ENCODE measurements around the gene WBP1L.

WBP1L gene

GRCh38 chr10:102826148-102826796 is 82.5 kb downstream of the WBP1L start:
- TF ChIP-seq, protein P1, sequence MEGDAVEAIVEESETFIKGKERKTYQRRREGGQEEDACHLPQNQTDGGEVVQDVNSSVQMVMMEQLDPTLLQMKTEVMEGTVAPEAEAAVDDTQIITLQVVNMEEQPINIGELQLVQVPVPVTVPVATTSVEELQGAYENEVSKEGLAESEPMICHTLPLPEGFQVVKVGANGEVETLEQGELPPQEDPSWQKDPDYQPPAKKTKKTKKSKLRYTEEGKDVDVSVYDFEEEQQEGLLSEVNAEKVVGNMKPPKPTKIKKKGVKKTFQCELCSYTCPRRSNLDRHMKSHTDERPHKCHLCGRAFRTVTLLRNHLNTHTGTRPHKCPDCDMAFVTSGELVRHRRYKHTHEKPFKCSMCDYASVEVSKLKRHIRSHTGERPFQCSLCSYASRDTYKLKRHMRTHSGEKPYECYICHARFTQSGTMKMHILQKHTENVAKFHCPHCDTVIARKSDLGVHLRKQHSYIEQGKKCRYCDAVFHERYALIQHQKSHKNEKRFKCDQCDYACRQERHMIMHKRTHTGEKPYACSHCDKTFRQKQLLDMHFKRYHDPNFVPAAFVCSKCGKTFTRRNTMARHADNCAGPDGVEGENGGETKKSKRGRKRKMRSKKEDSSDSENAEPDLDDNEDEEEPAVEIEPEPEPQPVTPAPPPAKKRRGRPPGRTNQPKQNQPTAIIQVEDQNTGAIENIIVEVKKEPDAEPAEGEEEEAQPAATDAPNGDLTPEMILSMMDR (conservative IDR thresholded peaks at IDR 0.05; ENCODE audit: low read depth), result no peak

DNA sequence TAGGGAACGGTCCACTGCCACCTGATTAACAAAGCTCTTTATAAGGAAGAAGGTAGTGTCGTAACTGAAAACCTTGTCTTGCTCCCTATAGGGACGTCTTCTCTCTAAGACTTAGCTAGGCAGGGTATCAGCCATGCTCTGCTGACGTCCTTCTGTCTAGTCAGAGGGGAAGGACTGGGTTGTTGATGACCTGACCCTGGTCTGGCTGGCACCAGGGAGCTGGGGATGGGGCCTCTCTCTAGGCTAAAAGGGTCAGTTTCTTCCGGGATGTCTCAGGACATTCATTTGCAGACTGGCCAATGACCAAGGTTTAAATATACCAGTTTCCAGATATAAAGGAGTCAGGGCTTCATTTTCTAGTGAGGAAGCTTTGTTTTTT is 83.8 kb downstream of the WBP1L start:
- POLR2A ChIA-PET (ENCODE audit: low non-redundant PET), result interaction anchor here (0.6 kb wide), 1 partner anchor 63 kb away, joined by 3 read pairs; no protein-coding TSS in a partner anchor
- CTCF ChIA-PET, result interaction anchor here (0.6 to 0.9 kb wide), 4 partner anchors 24 to 149 kb away, joined by 3 to 6 read pairs (median 4); no protein-coding TSS in a partner anchor
- TF ChIP-seq, protein P1 (conservative IDR thresholded peaks at IDR 0.05; ENCODE audit: low read depth), result no peak
- DNase-seq (ENCODE audit: low spot score), result no peak
- no peak overlapping the region for H3K27ac ChIP-seq

More at GRCh38 chr10:102826148-102826796, 82.5 kb downstream of the WBP1L start:
- POLR2A ChIA-PET (ENCODE audit: low non-redundant PET), result no interaction called here
- no peak overlapping the region for H3K27ac ChIP-seq
- CTCF ChIA-PET, result interaction anchor here (0.5 to 0.6 kb wide), 2 partner anchors 45 to 1770 kb away, joined by 7 to 8 read pairs; no protein-coding TSS in a partner anchor
- no peak for DNase-seq (ENCODE audit: low spot score)

GRCh38 chr10:102831322-102832071 is 87.7 kb downstream of the WBP1L start:
- no peak for DNase-seq (ENCODE audit: low spot score)
- TF ChIP-seq, protein P1 (conservative IDR thresholded peaks at IDR 0.05; ENCODE audit: low read depth), result no peak
- CTCF ChIA-PET, result interaction anchor here (0.5 to 0.8 kb wide), 4 partner anchors 70 to 296 kb away, joined by 3 to 4 read pairs (median 4); partner anchors contain the start of genes ARL3 and SFXN2
- POLR2A ChIA-PET (ENCODE audit: low non-redundant PET), result no interaction called here
- H3K27ac ChIP-seq, result no peak overlapping the region

- TF ChIP-seq, protein P1 (conservative IDR thresholded peaks at IDR 0.05; ENCODE audit: low read depth), result no peak
- no peak for DNase-seq (ENCODE audit: low spot score)
- POLR2A ChIA-PET (ENCODE audit: low non-redundant PET), result no interaction called here
- no peak overlapping the region for H3K27ac ChIP-seq
- CTCF ChIA-PET, result interaction anchor here (2.1 kb wide), 1 partner anchor 71 kb away, joined by 10 read pairs; no protein-coding TSS in a partner anchor
Measured at GRCh38 chr10:102832248-102832647, 88.5 kb downstream of the WBP1L start.

GRCh38 chr10:102832987-102833386 is 89.2 kb downstream of the WBP1L start:
- TF ChIP-seq, protein P1 (conservative IDR thresholded peaks at IDR 0.05; ENCODE audit: low read depth), result no peak
- DNase-seq (ENCODE audit: low spot score), result no peak
- POLR2A ChIA-PET (ENCODE audit: low non-redundant PET), result no interaction called here
- CTCF ChIA-PET, result interaction anchor here (2.1 kb wide), 1 partner anchor 71 kb away, joined by 10 read pairs; no protein-coding TSS in a partner anchor
- H3K27ac ChIP-seq, result no peak overlapping the region

DNA sequence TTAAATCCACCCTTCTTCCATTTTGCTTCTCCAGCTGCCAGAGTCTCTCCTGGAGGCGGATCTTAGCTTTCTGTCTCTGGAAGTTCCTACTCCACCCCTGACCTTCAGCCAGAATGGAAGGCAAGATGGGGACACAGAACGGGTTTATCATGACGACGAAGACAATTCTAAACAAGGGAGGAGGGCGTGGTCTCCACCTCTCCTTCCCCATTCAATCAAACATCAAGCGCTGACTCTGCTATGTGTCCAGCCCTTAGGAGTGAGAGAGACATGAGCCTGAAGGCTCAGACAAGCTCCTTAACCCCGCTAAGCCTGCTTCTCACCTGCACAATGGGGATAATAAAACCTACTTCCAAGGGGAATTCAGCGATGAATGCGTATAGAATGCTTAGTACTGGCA is 90.4 kb downstream of the WBP1L start:
- CTCF ChIA-PET, result interaction anchor here (0.5 to 2.1 kb wide), 4 partner anchors 10 to 77 kb away, joined by 3 to 10 read pairs (median 6); no protein-coding TSS in a partner anchor
- TF ChIP-seq, protein P1 (conservative IDR thresholded peaks at IDR 0.05; ENCODE audit: low read depth), result no peak
- DNase-seq (ENCODE audit: low spot score), result no peak
- POLR2A ChIA-PET (ENCODE audit: low non-redundant PET), result no interaction called here
- no peak overlapping the region for H3K27ac ChIP-seq

Measured in RWPE1 (cell line).